GM12891 (cell line): Measurements from ENCODE around the gene SLC25A15.
"Not testable (repeated sequence)": the region's sequence is repeated elsewhere in the genome, so short reads cannot be mapped to it uniquely, and the experiment has no call there.

Experiments
- DNase-seq: peaks from one replicate; pipeline ENCODE4 v3.0.0; 2011; ENCODE audit warnings: low spot score; ENCODE audit not compliant: insufficient read length
- FAIRE-seq: peaks from 2 replicates; lab custom pipeline; 2011; peaks lifted over from hg19 to GRCh38; lab: Jason Lieb, UNC
- PAX5 ChIP-seq: IDR thresholded peaks from 2 replicates; pipeline ENCODE4 v1.6.1; 2011; ENCODE audit warnings: low read length, moderate library complexity, mild to moderate bottlenecking; ENCODE audit not compliant: insufficient read depth, severe bottlenecking
- POLR2A ChIP-seq: IDR thresholded peaks from 2 replicates; pipeline ENCODE4 v1.6.1; 2011; ENCODE audit warnings: low read depth, low read length, control low read depth
- POLR2AphosphoS5 ChIP-seq: IDR thresholded peaks from 2 replicates; pipeline ENCODE4 v1.6.1; 2011; ENCODE audit warnings: low read depth, low read length, control low read depth
- POU2F2 ChIP-seq: IDR thresholded peaks from 2 replicates; pipeline ENCODE4 v1.6.1; 2011; ENCODE audit warnings: low read depth, mild to moderate bottlenecking, control low read depth, low read length, moderate library complexity
- SPI1 ChIP-seq: IDR thresholded peaks from 2 replicates; pipeline ENCODE4 v1.6.1; 2011; ENCODE audit warnings: low read depth, low read length, control low read depth
- TAF1 ChIP-seq: IDR thresholded peaks from 2 replicates; pipeline ENCODE4 v1.6.1; 2011; ENCODE audit warnings: low read depth, low read length, control low read depth

The SLC25A15 gene

GRCh38 chr13:40779796-40780285 is 9.6 kb upstream of the SLC25A15 start:
- TF ChIP-seq POU2F2 (no peak), POLR2AphosphoS5 (no peak), TAF1 (no peak)
- FAIRE-seq (no peak), DNase-seq (no peak)

GRCh38 chr13:40780822-40781401 is 8.5 kb upstream of the SLC25A15 start:
- DNase-seq: no peak
- FAIRE-seq: peak; percentile 35
- TF ChIP-seq SPI1: no peak
- no peak for TF ChIP-seq TAF1
- no peak for TF ChIP-seq PAX5
- TF ChIP-seq POU2F2: no peak
- TF ChIP-seq POLR2A: no peak
- TF ChIP-seq POLR2AphosphoS5: no peak

- DNase-seq (no peak), FAIRE-seq (no peak)
- TF ChIP-seq POLR2AphosphoS5 (no peak), SPI1 (peak; percentile 90)
Measured at GRCh38 chr13:40781717-40782116, 7.7 kb upstream of the SLC25A15 start.

- not testable (repeated sequence) for FAIRE-seq
Measured at GRCh38 chr13:40782971-40783370, 6.4 kb upstream of the SLC25A15 start.

GRCh38 chr13:40784540-40784939 is 4.9 kb upstream of the SLC25A15 start:
- no peak for TF ChIP-seq POLR2AphosphoS5
- TF ChIP-seq TAF1: no peak
- TF ChIP-seq POLR2A: no peak
- no peak for TF ChIP-seq PAX5
- TF ChIP-seq SPI1: no peak
- no peak for TF ChIP-seq POU2F2
- no peak for DNase-seq
- no peak for FAIRE-seq

More at GRCh38 chr13:40782971-40783370, 6.4 kb upstream of the SLC25A15 start:
- DNase-seq: not testable (repeated sequence)

- no peak for FAIRE-seq
Measured at GRCh38 chr13:40786568-40786996, 2.8 kb upstream of the SLC25A15 start.

GRCh38 chr13:40787062-40787461 is 2.3 kb upstream of the SLC25A15 start:
- TF ChIP-seq POLR2AphosphoS5: no peak
- no peak for TF ChIP-seq SPI1
- TF ChIP-seq POLR2A: no peak
- no peak for TF ChIP-seq PAX5
- TF ChIP-seq TAF1: no peak
- no peak for TF ChIP-seq POU2F2
- DNase-seq: no peak
- no peak for FAIRE-seq

More at GRCh38 chr13:40786568-40786996, 2.8 kb upstream of the SLC25A15 start:
- no peak for TF ChIP-seq POLR2AphosphoS5
- TF ChIP-seq POLR2A: no peak
- no peak for TF ChIP-seq SPI1
- TF ChIP-seq POU2F2: no peak
- TF ChIP-seq TAF1: no peak
- TF ChIP-seq PAX5: no peak
- DNase-seq: no peak

- DNase-seq, FAIRE-seq: not testable (repeated sequence)
Measured at GRCh38 chr13:40788540-40789274, 704 bp upstream of the SLC25A15 start.

GRCh38 chr13:40790154-40790616 is 774 bp downstream of the SLC25A15 start:
- TF ChIP-seq POLR2A (no peak), TAF1 (no peak), POLR2AphosphoS5 (no peak), POU2F2 (no peak), SPI1 (no peak), PAX5 (no peak)
- DNase-seq (no peak), FAIRE-seq (peak; percentile 5)
